NCI-H146 treated with DMSO at 0.1 percent for 48 hours (cell line): Measurements from ENCODE around the gene SHF.

Experiments used
- DNase-seq: peaks from one replicate; lab custom pipeline; 2025; ENCODE audit not compliant: unreplicated experiment; lab: John Stamatoyannopoulos, UW

Gene SHF

GRCh38 chr15:45128971-45129639 lies 58.7 kb downstream of the SHF start:
- no peak for DNase-seq

GRCh38 chr15:45126535-45127158 lies 61.1 kb downstream of the SHF start:
- peak; percentile 4 for DNase-seq

GRCh38 chr15:45123397-45123796 lies 64.4 kb downstream of the SHF start:
- no peak for DNase-seq

GRCh38 chr15:45122719-45123118 lies 65.0 kb downstream of the SHF start:
- DNase-seq: no peak

- DNase-seq: no peak
Measured at GRCh38 chr15:45121706-45122417, 65.9 kb downstream of the SHF start.

GRCh38 chr15:45121020-45121419 lies 66.7 kb downstream of the SHF start:
- no peak for DNase-seq

GRCh38 chr15:45120081-45120972 lies 67.4 kb downstream of the SHF start:
- no peak for DNase-seq

- no peak for DNase-seq
Measured at GRCh38 chr15:45118996-45119395, 68.8 kb downstream of the SHF start.

- peak; percentile 81 for DNase-seq
Measured at GRCh38 chr15:45118131-45118588, 69.6 kb downstream of the SHF start.

DNA sequence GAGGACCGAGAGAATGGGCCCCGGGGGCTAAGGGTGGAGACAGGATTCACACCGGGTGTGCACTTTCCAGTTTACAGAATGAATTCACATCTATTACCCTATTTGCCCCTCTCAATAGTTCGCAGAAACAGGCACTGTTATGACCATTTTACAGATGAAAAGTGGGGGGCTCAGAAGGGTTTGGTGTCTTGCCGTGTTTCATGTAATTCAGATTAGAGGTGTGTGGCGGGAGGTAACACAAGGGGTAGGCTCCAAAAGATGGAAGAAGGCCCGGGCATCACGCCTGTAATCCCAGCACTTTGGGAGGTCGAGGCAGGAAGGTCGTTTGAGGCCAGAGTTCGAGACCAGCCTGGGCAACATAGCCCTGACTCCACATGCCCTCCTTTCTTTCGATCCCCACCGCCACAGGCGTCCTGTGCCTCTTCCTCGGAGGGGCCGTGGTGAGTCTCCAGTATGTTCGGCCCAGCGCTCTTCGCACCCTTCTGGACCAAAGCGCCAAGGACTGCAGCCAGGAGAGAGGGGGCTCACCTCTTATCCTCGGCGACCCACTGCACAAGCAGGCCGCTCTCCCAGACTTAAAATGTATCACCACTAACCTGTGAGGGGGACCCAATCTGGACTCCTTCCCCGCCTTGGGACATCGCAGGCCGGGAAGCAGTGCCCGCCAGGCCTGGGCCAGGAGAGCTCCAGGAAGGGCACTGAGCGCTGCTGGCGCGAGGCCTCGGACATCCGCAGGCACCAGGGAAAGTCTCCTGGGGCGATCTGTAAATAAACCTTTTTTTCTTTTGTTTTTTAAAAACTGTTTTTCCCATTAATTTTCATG lies 70.2 kb downstream of the SHF start:
- no peak for DNase-seq
